Epithelial cell of esophagus (primary cell): ENCODE measurements around the gene LTB4R.

Source experiments
- DNase-seq: peaks from one replicate; pipeline ENCODE4 v3.0.0; 2010; ENCODE audit warnings: low read depth
- H3K4me3 ChIP-seq: 2 replicates; pipeline ENCODE4 v1.5.1; 2011; ENCODE audit warnings: mild to moderate bottlenecking, low read length, control low read depth
- TF ChIP-seq, protein P1 (sequence below): IDR thresholded peaks from 2 replicates; pipeline ENCODE4 v1.5.1; 2011; ENCODE audit warnings: low read depth, mild to moderate bottlenecking, low read length, control low read depth, inconsistent platforms; ENCODE audit not compliant: insufficient read depth; ENCODE audit errors: missing control alignments

LTB4R gene

DNA sequence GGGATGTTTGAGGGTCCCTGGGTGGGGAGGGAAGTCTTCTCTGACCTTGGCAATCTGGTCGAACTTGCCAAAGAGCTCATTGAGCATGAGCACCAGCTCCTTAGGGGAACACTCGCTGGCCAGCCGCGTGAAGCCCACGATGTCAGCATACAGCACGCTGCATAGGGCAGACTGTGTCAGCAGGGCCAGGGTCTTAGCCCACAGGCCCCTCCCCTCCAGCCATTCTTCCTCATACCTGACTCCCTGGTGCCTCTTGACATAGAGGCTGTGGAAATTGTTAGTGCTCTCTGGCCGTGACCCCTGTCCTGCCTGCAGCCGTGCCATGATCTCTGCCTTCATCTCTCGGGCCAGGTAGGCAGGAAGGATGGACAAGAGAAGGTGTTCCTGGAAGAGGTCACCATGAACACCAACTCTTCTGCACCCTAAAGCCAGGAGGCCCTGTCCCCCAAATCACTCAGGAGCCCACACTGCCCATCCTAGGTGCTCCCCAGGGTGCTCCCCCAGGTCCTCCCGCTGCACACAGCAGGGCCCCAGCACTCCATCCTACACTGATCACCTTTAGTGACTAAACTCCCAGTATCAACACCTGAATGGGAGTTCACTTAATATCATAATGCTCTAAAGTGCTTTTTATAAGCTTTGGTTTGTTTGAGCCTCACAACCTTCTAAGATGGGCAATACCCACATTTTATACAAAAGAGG is 19.8 kb downstream of the LTB4R start:
- TF ChIP-seq, protein P1, sequence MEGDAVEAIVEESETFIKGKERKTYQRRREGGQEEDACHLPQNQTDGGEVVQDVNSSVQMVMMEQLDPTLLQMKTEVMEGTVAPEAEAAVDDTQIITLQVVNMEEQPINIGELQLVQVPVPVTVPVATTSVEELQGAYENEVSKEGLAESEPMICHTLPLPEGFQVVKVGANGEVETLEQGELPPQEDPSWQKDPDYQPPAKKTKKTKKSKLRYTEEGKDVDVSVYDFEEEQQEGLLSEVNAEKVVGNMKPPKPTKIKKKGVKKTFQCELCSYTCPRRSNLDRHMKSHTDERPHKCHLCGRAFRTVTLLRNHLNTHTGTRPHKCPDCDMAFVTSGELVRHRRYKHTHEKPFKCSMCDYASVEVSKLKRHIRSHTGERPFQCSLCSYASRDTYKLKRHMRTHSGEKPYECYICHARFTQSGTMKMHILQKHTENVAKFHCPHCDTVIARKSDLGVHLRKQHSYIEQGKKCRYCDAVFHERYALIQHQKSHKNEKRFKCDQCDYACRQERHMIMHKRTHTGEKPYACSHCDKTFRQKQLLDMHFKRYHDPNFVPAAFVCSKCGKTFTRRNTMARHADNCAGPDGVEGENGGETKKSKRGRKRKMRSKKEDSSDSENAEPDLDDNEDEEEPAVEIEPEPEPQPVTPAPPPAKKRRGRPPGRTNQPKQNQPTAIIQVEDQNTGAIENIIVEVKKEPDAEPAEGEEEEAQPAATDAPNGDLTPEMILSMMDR = no peak
- H3K4me3 ChIP-seq = no peak overlapping the region
- DNase-seq = no peak

DNA sequence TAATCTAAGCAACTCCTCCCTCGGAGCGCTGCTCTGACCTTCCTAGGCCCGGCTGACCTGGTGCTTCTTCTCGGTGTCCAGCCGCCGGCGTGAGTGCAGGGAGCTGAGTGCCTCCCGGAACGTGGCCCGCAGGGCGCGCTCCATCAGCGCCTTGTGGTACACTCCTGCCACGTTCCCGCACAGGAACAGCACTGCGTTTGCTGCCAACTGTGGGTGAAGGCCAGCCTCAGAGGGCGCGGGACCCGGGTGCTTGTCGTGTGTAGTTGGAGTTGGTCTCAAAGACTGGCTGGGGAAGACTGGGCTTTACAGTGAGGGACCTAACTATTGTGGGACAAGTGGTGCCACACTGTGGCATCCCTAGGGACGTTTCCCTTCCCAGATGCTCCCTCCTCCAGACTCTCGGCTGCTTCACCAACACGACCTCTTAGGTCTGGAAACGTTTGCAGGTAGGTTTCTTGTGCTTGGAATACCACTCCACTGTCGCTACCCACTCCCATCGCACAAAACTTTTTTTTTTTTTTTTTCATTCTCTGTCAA is 20.5 kb downstream of the LTB4R start:
- DNase-seq = no peak

DNA sequence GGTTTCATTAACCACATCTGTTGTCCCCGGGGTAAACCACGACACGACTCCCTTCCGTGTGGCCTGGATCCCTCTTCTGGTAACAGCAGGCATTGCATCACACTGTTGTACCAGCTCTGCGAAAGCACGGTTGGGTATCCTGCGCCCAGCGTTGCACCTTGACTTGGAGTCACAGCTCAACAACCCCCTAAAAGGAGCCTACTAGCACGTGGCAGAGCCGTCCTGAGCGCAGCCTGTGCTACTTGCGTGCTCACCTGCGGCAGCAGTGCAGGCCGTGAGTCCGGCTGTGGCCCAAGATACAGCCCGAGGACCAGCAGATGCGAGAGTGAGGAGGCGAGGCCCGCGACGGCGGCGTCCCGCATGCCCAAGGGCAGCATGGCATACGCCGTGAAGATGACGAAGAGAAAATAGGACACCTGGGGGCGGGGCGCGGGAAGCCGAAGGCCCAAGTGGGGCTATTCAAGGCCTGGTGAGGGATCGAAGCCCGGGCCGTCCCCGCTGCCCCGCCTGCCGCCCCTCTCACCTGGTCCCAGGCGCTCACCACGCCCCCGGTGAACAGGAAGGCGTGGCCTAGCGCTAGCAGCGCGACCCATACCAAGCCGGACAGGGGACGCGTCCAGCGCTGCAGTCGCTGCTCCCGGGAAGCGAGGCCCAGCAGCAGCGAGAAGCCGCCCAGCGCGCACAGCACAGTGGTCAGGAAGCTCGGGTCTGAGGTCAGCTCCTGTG is 21.1 kb downstream of the LTB4R start:
- TF ChIP-seq, protein P1 = peak; percentile 86
- no peak overlapping the region for H3K4me3 ChIP-seq
- DNase-seq = peak; percentile 76

More for the DNA sequence above, 20.5 kb downstream of the LTB4R start:
- TF ChIP-seq, protein P1 = no peak
- H3K4me3 ChIP-seq = no peak overlapping the region

DNA sequence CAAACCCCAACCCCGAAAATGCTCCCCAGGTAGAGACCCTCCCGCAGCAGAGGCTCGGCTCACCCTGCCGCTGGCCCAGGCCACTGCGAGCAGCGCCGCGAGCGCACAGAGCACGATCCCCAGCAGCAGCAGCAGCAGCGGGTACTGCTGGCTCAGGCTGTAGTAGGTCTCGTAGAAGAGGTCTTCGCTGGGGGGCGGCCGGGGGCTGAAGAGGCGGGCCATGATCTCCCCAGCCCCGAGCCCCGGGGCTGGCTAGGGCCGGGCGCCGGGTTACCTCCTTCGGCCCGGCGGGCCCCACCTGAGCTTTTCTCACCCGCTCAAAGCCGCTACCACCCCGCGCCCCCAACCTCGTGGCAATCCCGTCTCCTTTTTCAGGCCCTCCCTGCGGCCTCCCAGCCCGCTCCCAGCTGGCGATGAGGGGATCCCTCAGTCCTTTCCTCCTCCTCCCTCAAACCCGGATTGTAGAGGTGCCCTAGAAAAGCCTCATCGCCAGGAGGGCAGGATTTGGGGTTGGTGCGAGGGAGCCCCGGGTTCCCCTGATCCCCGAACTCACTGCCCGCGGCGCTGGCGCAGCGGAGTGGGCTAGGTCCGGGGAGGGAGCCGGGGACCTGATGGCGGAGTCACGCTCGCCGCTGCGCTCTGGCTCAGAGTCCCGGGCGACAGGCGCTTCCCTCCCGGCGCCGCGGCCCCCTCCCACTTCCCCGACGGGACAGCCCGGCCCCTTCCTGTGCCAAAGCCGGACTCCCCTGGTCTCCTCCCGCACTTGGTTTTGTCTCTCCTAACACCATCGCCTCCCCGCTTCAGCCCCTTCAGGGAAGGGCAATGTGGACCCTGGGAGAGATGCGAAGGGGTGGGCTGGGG is 23.4 kb downstream of the LTB4R start, which contains the start of gene ADCY4:
TSS of gene ADCY4 (minus strand) at position 641 of the 861 bp plus-strand sequence. CDS start at position 222, 419 bp downstream.
- peak within 1 kb of the TSS; percentile 29 for H3K4me3 ChIP-seq
- DNase-seq = no peak
- TF ChIP-seq, protein P1 = no peak

DNA sequence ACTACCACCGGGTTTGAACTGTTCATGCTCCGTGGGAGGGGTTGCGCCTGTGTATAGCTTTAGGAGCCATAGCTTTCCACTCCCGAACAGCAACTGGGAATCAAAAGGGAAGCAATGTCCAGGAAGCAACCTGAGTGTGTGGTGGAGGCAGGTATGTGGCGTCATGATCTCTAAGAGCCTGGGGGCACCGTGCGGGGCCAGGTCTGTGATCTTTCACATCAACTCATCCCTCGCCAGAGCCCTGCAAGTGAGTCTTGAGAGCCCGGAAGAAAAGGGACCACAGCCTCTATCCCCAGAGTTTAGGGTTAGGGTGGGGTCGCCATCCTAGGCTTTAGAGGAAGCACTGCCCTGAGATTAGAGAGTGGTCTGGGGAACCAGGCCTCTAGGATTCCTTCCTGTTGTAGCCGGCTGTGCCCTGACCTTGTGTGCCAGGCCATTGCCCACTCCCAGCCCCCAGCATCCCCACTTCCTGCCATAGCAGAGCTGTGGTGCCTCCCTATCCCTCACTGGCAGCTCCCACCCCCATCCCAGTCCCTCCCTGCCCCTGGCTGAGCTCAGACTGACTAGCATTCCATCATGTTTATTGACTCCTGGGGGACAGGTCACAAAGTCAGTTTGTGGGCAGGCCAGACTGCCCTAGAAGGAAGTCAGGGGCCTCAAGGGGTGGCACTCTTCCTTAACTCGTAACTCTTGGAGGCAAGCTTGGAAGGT is 24.3 kb downstream of the LTB4R start:
- H3K4me3 ChIP-seq = no peak overlapping the region
- TF ChIP-seq, protein P1 = no peak
- DNase-seq = no peak
